Uterus (tissue), 4 donors: Measurements from ENCODE around the gene CDC5L. TPM values are rescaled to one million over a fixed set of nuclear protein-coding genes. Genes with fewer than 3 reads are reported as not detected.

ENCODE experiments used
- DNase-seq, 2 donors: peaks; one replicate each; pipeline ENCODE4 v3.0.0-alpha.2; 2019 to 2020
- H3K27ac ChIP-seq, 2 donors: fragments of 200-600 bp; sonication (generic); 1 replicate in 1 of 2; 2 replicates in 1 of 2; pipeline ENCODE4 v1.5.1; 2016 to 2018
- H3K27me3 ChIP-seq, 2 donors: fragments of 200-600 bp; sonication (generic); one replicate each; pipeline ENCODE4 v1.5.1; 2018 to 2019; ENCODE audit warnings: control low read depth in 1 of 2
- H3K36me3 ChIP-seq, 2 donors: fragments of 200-600 bp; sonication (generic); one replicate each; pipeline ENCODE4 v1.5.1; 2019; ENCODE audit warnings: control low read depth in 1 of 2
- H3K4me1 ChIP-seq, 2 donors: fragments of 200-600 bp; sonication (generic); one replicate each; pipeline ENCODE4 v1.5.1; 2018 to 2019; ENCODE audit warnings: control low read depth in 1 of 2
- H3K4me3 ChIP-seq, 2 donors: fragments of 200-600 bp; sonication (generic); 1 replicate in 1 of 2; 2 replicates in 1 of 2; pipeline ENCODE4 v1.5.1; 2018 to 2019; ENCODE audit warnings: mild to moderate bottlenecking in 1 of 2
- H3K9me3 ChIP-seq, 2 donors: fragments of 200-600 bp; sonication (generic); one replicate each; pipeline ENCODE4 v1.5.1; 2019; ENCODE audit warnings: control low read depth in 1 of 2
- POLR2A ChIP-seq, 2 donors: fragments of 450-650 bp; IDR thresholded peaks; one replicate each; pipeline ENCODE4 v1.6.1; 2016; ENCODE audit warnings: antibody characterized with exemption in 2 of 2, mild to moderate bottlenecking in 1 of 2, moderate library complexity in 1 of 2
- intact Hi-C: fragments of 100-400 bp; cut with DNase I; formaldehyde crosslinking; loops from one replicate; pipeline ENCODE4 v1.15.1; 2023; ENCODE audit warnings: low total_unique reads
- total RNA-seq, 4 donors: library from RNA; depleted of rRNA in 3 of 4; stranded (reverse); fragments of >200 nt in 3 of 4; gene quantifications; one replicate each; pipeline versions ENCODE4 v1.1.0 to v1.2.4, GENCODE V29; 2014 to 2023
- TF ChIP-seq, protein P1 (sequence below), 4 experiments: fragments of 200-600 bp in 2 of 4; fragments of 450-650 bp in 2 of 4; sonication (generic) in 2 of 4; IDR thresholded peaks; one replicate each; pipeline ENCODE4 v1.5.1; 2016 to 2019; ENCODE audit warnings: antibody characterized with exemption in 4 of 4, mild to moderate bottlenecking in 2 of 4, moderate library complexity in 1 of 4
- donor health status: DM: yes; HTN: yes; CAD: no.

The CDC5L gene
- total RNA-seq, 4 donors from 2014 or later = 8.7 to 42.0 (median 20.0) TPM

DNA sequence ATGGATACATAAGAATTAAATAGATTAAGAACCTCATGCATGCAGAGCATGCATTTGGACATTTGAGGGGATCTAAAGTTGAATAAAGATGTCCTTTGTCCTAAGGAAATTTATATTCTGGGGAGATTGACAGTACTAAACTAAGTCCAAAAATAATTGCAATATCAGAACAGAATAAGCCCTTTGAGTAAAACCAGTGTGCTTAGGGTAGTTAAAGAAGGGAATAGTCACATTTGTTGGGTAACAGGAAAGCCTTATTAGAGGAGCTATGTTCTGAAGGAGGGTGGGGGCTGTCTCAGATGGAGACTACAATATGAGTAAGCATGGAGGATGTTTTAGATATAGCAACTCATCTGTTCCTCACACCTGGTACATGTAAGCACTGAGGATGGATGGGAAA lies 35.8 kb downstream of the CDC5L start:
- Histone ChIP-seq H3K27me3 (no peaks in the 10 kb centered on the region), H3K36me3 (no peaks in the 10 kb centered on the region)

DNA sequence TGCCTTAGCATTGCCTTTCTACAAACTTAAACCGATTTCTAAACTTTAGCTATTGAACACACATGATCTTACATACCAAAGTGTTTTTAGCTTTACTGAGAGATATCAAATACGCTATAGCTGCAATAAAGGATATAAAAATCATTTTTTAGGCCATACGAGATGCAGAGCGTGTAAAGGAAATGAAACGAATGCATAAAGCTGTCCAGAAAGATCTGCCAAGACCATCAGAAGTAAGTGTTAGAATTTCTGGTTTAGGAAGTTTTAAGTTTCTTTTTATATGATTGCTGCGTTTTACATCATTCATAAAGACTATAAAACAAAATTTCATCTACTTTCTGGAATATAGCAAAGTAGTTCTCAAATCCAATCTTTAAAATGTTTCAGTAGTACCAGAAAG lies 38.4 kb downstream of the CDC5L start:
- intact Hi-C loops = no loop called here
- Histone ChIP-seq H3K9me3 (no peaks in the 10 kb centered on the region), H3K27me3 (no peaks in the 10 kb centered on the region), H3K4me3 (no peak overlapping the region), H3K27ac (no peak overlapping the region), H3K4me1 (no peaks in the 10 kb centered on the region), H3K36me3 (no peaks in the 10 kb centered on the region)
- DNase-seq = no peak
- TF ChIP-seq, protein P1, sequence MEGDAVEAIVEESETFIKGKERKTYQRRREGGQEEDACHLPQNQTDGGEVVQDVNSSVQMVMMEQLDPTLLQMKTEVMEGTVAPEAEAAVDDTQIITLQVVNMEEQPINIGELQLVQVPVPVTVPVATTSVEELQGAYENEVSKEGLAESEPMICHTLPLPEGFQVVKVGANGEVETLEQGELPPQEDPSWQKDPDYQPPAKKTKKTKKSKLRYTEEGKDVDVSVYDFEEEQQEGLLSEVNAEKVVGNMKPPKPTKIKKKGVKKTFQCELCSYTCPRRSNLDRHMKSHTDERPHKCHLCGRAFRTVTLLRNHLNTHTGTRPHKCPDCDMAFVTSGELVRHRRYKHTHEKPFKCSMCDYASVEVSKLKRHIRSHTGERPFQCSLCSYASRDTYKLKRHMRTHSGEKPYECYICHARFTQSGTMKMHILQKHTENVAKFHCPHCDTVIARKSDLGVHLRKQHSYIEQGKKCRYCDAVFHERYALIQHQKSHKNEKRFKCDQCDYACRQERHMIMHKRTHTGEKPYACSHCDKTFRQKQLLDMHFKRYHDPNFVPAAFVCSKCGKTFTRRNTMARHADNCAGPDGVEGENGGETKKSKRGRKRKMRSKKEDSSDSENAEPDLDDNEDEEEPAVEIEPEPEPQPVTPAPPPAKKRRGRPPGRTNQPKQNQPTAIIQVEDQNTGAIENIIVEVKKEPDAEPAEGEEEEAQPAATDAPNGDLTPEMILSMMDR (IDR thresholded peaks at IDR 0.05) = no peak

More for the DNA sequence above, 35.8 kb downstream of the CDC5L start:
- DNase-seq = no peak
- no peak for TF ChIP-seq POLR2A (IDR thresholded peaks at IDR 0.05)
- TF ChIP-seq, protein P1 (IDR thresholded peaks at IDR 0.05) = no peak
- intact Hi-C loops = no loop called here
- Histone ChIP-seq H3K4me3 (no peak overlapping the region), H3K4me1 (no peaks in the 10 kb centered on the region), H3K27ac (no peak overlapping the region), H3K9me3 (no peaks in the 10 kb centered on the region)

DNA sequence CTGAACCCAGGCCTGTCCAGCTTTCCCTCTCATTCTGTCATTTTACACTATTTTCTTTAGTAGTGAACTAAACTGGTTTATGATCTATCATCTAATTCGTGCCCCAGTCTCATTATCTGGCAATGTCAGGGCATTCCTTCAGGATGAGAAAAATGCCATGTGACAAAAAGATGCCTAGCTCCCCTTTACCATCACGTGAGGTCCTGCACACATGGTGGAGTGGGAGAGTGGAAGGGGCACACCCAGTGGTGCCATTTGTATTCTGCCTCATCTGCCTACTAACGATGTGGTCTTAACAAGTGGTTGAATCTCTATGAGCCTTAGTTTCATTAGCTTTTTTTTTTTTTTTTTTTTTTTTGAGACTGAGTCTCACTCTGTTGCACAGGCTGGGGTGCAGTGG lies 41.2 kb downstream of the CDC5L start:
- no peak overlapping the region for H3K27ac ChIP-seq
- no peak for TF ChIP-seq POLR2A (IDR thresholded peaks at IDR 0.05)
- TF ChIP-seq, protein P1 (IDR thresholded peaks at IDR 0.05) = no peak
- DNase-seq = no peak
- peaks cover 0 to 7% of the 10 kb centered on the region in 2 donors for H3K4me1 ChIP-seq
- H3K9me3 ChIP-seq = no peaks in the 10 kb centered on the region
- intact Hi-C loops = no loop called here
- no peaks in the 10 kb centered on the region for H3K36me3 ChIP-seq
- H3K4me3 ChIP-seq = no peak overlapping the region
- no peaks in the 10 kb centered on the region for H3K27me3 ChIP-seq

DNA sequence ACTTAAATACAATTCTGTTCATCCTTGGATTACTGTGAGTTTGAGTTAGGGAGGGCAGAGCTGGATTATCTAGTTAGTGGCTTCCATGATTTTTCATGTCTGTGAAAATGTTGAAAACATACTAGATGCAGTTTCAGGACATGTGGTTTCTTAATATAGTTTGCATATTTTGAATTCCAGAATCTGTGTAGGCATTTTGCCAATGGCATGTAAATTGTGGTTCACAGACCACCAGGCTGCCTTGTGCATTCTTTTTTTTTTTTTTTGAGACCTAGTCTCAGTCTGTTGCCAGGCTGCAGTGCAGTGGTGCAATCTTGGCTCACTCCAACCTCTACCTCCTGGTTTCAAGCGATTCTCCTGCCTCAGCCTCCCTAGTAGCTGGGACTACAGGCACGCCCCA lies 42.8 kb downstream of the CDC5L start:
- Histone ChIP-seq H3K27me3 (no peaks in the 10 kb centered on the region), H3K27ac (no peak overlapping the region), H3K9me3 (no peaks in the 10 kb centered on the region), H3K36me3 (no peaks in the 10 kb centered on the region), H3K4me1 (peaks cover 0 to 7% of the 10 kb centered on the region in 2 donors), H3K4me3 (no peak overlapping the region)
- no peak for DNase-seq
- TF ChIP-seq, protein P1 (IDR thresholded peaks at IDR 0.05) = no peak
- TF ChIP-seq POLR2A (IDR thresholded peaks at IDR 0.05) = no peak
- intact Hi-C loops = no loop called here

DNA sequence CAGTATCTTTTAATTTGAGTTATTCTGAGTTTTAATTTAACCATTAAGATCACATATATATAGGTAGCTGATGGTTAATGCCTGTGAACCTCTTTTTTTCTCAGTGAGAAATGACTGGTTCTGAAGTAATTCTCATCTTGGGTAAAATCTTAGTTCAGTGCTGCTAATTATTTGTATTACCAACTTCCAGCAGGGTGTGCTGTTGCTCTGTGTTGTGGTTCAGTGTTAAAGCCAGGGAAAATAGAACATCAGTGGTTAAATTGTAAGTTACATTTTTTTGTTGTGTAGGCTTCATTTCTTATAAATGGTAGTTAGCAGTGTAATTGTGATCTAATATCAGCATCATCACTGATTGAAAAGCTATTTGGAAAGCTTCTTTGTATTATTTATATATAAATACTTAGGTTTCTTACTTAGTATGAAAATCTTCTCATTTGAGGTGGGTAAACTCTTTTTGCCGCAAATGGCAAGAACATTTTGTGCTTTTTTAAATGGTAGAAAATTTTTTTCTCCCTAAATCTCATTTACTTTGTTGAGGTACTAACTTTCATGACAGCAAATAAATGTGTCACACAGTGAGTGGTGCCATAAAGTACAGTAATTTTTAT lies 43.7 kb downstream of the CDC5L start:
- Histone ChIP-seq H3K4me1 (peaks cover 0 to 7% of the 10 kb centered on the region in 2 donors), H3K27ac (peak overlapping the region in 1 of 2 donors; percentile 44), H3K4me3 (no peak overlapping the region), H3K27me3 (no peaks in the 10 kb centered on the region), H3K9me3 (no peaks in the 10 kb centered on the region), H3K36me3 (no peaks in the 10 kb centered on the region)
- DNase-seq = peak; percentile 25 to 28
- intact Hi-C loops = no loop called here
- no peak for TF ChIP-seq POLR2A (IDR thresholded peaks at IDR 0.05)
- TF ChIP-seq, protein P1 (IDR thresholded peaks at IDR 0.05) = peak; percentile 57 to 67 (median 63)
